HG02870 (cell line): ENCODE measurements around the gene ZNF804A.

Experiments
- ATAC-seq: cut with Tn5 transposase; IDR thresholded peaks from one replicate; pipeline ENCODE4 v1.9.1; 2021; ENCODE audit warnings: mild to moderate bottlenecking, moderate library complexity; ENCODE audit not compliant: unreplicated experiment

The ZNF804A gene

DNA sequence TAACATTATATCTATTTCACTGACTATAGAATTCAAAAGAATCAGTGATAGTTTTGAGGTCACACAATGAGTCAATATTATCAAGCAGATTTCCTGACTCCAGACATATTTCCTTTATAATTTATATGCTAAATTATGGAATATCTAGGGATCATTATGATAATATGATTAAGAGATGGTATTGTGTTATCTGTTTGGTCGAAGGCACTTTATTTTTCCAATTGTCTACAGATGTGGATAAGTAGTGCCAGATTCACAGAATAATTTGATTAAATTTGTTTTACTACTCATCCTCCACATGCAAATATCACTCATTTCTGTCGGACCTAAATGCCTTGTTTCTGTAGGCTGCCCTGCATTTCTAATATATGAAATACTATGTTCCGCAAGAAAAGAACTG is 4.4 kb downstream of the ZNF804A start:
- ATAC-seq = no peak

- no peak for ATAC-seq
Observed at GRCh38 chr2:184610891-184611290, 12.6 kb downstream of the ZNF804A start.

GRCh38 chr2:184611361-184612085 is 13.2 kb downstream of the ZNF804A start:
- no peak for ATAC-seq

DNA sequence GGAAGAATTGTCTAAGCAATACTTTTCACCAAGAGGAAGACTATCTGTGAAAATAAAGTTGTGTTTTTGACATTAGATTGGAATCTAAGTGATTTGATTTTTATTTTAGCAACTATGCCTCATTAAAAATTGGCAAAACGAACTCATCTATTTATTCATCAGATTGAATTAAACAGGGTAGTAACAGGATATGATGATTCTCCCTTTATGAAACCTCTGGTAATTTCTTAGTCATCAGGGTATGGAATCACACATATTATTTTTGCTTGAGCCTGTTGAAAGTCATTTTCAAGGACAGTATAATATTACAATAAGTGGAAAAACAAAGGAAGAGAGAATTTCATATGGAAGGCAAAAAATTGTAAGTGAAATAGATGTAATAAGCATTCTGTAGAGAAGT is 22.0 kb downstream of the ZNF804A start:
- ATAC-seq = no peak

DNA sequence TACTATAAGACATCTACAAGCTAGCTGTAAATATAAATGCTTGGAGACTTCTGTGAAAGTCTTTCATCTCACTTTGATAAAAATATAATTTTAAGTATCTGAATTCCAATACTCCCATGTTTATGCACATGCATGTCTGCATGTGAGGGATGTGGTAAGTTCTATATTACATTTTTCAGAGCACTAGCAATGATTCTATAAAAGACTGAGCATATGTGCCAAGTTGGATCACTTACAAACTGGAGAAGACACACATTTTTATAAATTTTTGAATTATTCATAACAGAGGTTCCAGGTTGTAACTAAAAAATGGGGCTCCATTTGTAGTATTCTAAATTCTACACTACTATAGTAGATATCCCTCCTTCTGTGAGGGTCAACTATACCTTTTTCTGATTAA is 26.0 kb downstream of the ZNF804A start:
- ATAC-seq = no peak

GRCh38 chr2:184628051-184628450 is 29.7 kb downstream of the ZNF804A start:
- ATAC-seq = no peak

- ATAC-seq = no peak
Observed at GRCh38 chr2:184633726-184634125, 35.4 kb downstream of the ZNF804A start.

DNA sequence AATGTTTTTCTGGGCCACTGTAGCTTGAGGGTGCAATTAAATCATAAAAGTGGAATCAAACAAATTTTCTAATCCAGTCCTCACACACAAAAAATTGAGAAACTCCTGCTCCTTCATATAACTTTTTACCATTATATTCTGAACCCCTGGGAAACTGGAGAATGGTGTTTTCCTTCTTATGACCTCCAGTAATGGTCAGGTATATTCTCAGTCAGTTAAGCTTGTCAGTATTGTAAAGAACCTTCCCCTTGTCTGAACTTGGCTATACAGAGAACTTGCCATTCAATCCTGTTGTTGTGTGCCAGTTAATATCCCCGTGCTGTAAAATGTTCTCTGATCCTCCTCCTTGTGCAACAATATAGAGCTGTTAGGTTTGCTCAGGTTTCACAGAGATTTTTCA is 39.5 kb downstream of the ZNF804A start:
- ATAC-seq = no peak

DNA sequence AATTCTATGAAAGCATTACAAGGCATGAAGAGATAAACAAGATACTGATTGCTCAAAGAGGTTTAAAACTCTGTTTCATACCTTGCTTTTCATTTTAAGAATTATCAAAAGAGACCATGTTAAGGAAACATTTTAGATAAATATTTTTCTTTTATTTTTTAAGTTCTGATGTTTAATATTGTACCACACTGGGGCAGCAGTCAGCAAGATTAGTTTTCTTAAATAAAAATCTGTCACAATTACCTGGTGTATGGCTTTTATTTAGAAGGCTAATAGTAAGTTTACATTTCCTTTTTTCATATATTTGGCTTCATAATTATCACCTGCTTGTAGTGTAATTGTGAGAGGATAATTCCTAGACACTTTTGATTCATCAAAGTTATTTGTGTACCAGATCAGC is 46.4 kb downstream of the ZNF804A start:
- ATAC-seq = no peak

DNA sequence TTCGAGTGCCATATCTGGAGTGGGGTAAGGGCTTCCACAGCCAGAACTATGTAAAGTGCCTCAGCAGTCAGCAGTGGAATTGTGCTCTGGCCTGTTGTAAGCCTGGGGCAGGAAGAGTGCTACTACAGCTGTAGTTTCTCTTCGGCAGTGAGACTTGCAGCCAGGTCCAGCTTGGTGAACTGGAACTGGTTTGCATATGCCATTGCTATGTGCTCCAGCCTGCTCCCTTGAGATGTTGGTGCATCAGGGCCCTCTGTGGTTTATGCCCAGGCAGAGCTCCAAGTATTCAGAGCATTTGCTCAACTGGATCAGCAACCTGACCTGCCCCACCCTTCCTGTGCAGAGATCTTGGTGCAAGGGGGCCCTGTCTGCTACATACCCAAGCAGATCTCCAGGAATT is 47.8 kb downstream of the ZNF804A start:
- no peak for ATAC-seq

DNA sequence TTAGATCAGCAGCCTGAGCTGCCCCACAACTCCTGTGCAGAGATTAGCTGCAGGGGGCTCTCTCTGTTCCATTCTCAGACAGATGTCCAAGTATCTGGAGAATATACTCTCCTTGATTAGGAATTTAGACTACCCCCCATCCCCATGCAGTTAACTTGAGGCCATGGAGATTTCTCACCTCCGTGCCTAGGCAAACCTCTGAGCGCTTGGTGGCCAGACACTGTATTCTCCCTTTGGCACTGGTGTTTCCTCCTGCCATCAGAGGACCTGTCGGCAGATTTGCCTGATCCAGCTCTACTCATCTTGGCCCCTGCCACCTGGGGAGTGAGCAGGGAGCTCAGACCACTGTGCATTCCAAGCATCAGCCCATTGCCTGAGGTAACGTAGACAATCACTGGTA is 48.3 kb downstream of the ZNF804A start:
- no peak for ATAC-seq

GRCh38 chr2:184654945-184655344 is 56.6 kb downstream of the ZNF804A start:
- no peak for ATAC-seq

DNA sequence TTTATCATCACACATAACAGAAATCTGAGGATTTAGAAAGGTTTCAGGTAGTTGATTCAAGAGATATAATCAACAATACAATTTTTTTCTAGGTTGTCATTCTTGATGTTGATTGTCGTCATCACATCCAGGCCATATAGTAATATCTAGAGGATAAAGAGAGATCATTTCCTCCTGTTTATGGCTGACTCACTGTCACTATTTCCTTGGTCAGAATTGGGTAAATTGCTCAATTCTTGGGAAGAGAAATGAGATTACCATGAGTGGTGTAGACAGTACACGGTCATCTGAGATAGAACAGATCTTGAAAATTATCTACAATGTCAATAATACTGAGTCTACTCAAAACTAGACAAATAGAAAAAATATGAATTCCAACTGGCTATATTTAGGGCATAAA is 78.8 kb downstream of the ZNF804A start:
- no peak for ATAC-seq

- no peak for ATAC-seq
Observed at GRCh38 chr2:184679219-184680018, 81.1 kb downstream of the ZNF804A start.

- no peak for ATAC-seq
Observed at GRCh38 chr2:184680825-184681224, 82.5 kb downstream of the ZNF804A start.

- no peak for ATAC-seq
Observed at GRCh38 chr2:184681642-184682321, 83.5 kb downstream of the ZNF804A start.

- ATAC-seq = no peak
Observed at GRCh38 chr2:184683911-184684310, 85.6 kb downstream of the ZNF804A start.

DNA sequence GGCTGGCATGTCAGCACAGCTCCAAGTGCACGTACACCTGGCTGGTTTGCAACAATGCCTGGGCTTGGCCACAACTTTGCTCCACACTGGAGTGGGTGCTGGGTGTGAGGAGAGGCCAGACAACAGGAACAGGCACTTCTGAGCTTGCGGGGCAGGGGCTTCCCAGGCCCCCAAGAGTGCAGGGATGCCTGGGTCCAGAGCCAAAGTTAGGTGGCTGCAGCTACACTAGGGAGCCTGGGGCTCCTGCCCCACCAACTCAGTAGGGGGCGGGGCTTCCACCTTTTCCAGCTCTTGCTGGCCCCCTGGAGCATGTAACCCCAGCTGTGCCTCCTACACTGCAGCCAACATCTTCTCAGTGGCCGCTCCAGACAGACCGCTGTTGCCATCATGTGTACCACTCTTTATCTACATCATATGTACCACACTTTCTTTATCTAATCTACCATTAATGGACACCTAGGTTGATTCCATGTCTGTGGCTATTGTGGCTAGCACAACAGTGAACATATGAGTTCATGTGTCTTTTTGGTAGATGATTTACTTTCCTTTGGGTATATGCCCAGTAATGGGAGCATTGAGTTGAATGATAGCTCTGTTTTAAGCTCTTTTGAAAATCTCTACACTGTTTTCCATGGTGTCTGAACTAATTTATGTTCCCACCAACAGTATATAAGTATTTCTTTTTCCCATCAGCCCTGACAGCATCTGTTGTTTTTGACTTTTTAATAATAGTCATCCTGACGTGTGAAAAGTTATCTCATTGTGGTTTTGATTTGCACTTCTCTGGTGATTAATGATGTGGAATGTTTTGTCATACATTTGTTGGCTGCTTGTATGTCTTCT is 87.9 kb downstream of the ZNF804A start:
- no peak for ATAC-seq

GRCh38 chr2:184689638-184690037 is 91.3 kb downstream of the ZNF804A start:
- no peak for ATAC-seq

- no peak for ATAC-seq
Observed at GRCh38 chr2:184692141-184692734, 93.9 kb downstream of the ZNF804A start.

DNA sequence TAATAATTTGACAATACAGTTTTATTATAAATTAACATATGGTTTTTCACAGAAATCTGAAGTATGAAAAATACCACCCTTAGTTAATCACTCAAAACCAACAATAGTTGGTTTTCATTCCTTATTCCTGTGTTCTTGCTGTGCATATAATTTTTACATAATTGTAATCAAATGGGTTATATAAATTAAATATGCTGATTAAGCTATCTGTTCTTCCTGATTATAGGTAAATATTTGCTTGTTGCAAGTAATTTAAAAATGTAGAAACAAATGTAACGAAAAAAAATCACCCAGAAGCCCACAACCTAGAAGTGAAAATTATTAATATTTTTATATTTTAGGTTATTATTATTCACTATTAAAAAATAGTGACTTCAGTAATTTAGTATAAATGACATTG is 98.3 kb downstream of the ZNF804A start:
- no peak for ATAC-seq
